Measurements from ENCODE around the gene MGAT5.

DNA sequence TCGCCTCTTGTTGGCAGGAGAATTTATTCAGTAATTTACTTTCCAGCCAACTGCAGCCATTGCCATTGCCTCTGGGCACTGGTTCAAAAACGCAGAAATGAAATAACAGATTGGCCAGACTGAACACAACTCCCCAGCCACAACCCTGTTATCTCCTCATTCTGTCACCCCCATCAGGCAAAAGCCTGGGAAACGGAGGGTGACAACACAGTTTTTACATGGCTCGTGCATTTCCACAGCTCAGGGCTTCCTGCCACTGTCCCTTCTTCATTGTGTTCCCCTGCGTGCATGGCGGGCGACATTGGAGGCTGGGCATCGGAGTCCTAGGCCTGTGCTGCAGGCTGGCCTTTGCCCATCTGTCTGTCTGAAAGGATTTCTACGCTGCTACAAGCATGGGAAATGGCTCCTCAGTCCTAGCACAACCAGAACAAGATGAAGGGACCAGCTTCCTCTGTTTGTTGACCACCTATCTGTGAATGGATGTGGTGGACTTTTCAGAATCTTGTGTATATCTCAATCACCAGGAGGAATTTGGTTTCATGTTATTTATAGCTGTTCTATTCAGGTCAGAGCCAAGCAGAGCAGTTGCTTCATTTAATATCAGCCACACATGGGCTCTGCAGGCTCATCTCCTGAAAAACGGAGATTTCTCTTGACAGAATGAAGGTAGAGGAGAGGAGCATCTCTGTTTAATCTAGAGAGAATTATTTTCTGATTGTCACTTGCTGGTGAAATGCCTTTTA is 107.0 kb downstream of the MGAT5 start:
- no peak for TF ChIP-seq POLR2A (IDR thresholded peaks at IDR 0.05)
- TF ChIP-seq, protein P1, sequence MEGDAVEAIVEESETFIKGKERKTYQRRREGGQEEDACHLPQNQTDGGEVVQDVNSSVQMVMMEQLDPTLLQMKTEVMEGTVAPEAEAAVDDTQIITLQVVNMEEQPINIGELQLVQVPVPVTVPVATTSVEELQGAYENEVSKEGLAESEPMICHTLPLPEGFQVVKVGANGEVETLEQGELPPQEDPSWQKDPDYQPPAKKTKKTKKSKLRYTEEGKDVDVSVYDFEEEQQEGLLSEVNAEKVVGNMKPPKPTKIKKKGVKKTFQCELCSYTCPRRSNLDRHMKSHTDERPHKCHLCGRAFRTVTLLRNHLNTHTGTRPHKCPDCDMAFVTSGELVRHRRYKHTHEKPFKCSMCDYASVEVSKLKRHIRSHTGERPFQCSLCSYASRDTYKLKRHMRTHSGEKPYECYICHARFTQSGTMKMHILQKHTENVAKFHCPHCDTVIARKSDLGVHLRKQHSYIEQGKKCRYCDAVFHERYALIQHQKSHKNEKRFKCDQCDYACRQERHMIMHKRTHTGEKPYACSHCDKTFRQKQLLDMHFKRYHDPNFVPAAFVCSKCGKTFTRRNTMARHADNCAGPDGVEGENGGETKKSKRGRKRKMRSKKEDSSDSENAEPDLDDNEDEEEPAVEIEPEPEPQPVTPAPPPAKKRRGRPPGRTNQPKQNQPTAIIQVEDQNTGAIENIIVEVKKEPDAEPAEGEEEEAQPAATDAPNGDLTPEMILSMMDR (IDR thresholded peaks at IDR 0.05) = no peak
